Bronchial epithelial cell (primary cell): ENCODE data around the gene RNF220. TPM values are rescaled to one million over a fixed set of nuclear protein-coding genes. Genes with fewer than 3 reads are reported as not detected.
"Not testable (repeated sequence)": the region's sequence is repeated elsewhere in the genome, so short reads cannot be mapped to it uniquely, and the experiment has no call there.

Experiments
- DNase-seq: peaks from one replicate; pipeline ENCODE4 v3.0.0-alpha.2; 2010; ENCODE audit warnings: low read depth
- FAIRE-seq: peaks from 2 replicates; lab custom pipeline; 2011; peaks lifted over from hg19 to GRCh38; lab: Jason Lieb, UNC
- H3K27me3 ChIP-seq: 2 replicates; pipeline ENCODE4 v1.5.1; 2011; ENCODE audit warnings: low read length; ENCODE audit not compliant: control insufficient read depth, insufficient read depth
- H3K36me3 ChIP-seq: 2 replicates; pipeline ENCODE4 v1.5.1; 2011; ENCODE audit warnings: low read length; ENCODE audit not compliant: control insufficient read depth, insufficient read depth
- H3K4me3 ChIP-seq: 2 replicates; pipeline ENCODE4 v1.5.1; 2011; ENCODE audit warnings: mild to moderate bottlenecking, low read depth, low read length, control low read depth
- total RNA-seq: library from RNA; depleted of rRNA; stranded (reverse); fragments of >200 nt; gene quantifications from 2 replicates; pipeline ENCODE4 v1.2.1, GENCODE V29; 2014
- TF ChIP-seq, protein P1 (sequence below): IDR thresholded peaks from 2 replicates; pipeline ENCODE4 v1.5.1; 2011; ENCODE audit warnings: mild to moderate bottlenecking, moderate library complexity, low read length, control low read depth, inconsistent platforms; ENCODE audit not compliant: insufficient read depth, severe bottlenecking

The RNF220 gene
- total RNA-seq, 1 donor from 2014 or later, result 94.5 TPM

DNA sequence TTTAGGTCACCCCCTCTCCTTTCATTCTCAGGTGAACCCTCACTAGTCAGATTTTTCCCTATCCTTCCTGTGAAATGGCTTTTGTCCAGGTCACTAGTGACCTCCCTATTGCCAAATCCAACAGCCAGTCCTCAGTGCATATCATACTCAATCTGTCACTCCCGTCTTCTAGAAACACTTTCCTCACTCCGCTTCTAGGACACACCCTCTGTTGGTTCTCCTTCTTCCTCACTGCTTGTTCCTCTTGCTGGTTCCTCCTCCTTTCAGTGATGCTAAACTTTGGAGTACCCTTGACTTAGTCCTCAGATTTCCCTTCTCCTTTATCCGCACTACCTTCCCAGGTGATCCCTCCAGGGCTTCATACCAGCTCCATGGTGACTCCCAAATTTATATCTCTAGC, 94.3 kb downstream of the RNF220 start:
- FAIRE-seq (peak; percentile 91), DNase-seq (no peak)
- TF ChIP-seq, protein P1, sequence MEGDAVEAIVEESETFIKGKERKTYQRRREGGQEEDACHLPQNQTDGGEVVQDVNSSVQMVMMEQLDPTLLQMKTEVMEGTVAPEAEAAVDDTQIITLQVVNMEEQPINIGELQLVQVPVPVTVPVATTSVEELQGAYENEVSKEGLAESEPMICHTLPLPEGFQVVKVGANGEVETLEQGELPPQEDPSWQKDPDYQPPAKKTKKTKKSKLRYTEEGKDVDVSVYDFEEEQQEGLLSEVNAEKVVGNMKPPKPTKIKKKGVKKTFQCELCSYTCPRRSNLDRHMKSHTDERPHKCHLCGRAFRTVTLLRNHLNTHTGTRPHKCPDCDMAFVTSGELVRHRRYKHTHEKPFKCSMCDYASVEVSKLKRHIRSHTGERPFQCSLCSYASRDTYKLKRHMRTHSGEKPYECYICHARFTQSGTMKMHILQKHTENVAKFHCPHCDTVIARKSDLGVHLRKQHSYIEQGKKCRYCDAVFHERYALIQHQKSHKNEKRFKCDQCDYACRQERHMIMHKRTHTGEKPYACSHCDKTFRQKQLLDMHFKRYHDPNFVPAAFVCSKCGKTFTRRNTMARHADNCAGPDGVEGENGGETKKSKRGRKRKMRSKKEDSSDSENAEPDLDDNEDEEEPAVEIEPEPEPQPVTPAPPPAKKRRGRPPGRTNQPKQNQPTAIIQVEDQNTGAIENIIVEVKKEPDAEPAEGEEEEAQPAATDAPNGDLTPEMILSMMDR, result no peak
- Histone ChIP-seq H3K36me3 (no peaks in the 10 kb centered on the region), H3K4me3 (no peak overlapping the region), H3K27me3 (peaks cover 21% of the 10 kb centered on the region)

DNA sequence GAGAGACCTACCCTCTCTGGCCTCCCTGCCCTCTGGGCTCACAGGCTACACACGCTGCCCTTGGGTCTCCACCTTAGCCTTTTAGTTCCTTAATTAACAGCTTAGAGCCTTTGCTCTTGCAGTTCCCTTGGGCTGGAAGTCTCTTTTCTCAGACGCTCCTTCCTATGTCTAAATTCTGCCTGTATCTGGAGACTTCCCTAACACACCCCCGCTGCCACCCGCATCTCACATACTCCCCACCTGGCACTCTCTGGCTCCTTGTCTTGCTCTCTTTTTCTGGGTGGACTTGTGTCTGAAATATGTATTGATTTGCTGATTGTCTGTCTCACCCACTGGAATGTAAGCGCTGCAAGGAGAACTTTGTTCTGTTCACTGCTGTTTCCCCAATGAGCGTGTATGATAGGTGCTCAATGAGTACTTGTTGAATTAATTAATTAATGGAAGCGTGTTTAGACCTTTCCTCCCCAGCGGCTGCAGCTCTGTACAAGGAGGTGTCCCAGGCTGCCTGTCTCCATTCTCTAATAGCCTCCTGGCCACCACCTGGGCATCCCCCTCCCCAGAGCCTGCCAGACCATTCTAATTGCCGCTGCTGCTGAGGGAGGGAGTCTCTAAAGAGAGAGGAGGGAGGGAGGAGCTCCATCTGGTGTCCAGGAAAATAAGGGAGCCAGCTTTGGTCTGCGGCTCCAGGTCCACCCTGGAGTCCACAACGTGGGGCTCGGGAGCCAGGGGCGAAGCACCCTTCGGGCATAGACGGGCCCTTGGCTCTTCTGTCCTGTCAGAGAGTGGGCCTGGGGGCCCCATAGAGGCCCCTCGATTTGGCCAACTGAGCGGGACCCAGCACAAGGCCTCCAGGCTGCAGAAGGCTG, 95.4 kb downstream of the RNF220 start:
- DNase-seq, result no peak
- no peak for FAIRE-seq
- Histone ChIP-seq H3K27me3 (peaks cover 21% of the 10 kb centered on the region), H3K4me3 (no peak overlapping the region), H3K36me3 (no peaks in the 10 kb centered on the region)
- TF ChIP-seq, protein P1, result peak; percentile 30

DNA sequence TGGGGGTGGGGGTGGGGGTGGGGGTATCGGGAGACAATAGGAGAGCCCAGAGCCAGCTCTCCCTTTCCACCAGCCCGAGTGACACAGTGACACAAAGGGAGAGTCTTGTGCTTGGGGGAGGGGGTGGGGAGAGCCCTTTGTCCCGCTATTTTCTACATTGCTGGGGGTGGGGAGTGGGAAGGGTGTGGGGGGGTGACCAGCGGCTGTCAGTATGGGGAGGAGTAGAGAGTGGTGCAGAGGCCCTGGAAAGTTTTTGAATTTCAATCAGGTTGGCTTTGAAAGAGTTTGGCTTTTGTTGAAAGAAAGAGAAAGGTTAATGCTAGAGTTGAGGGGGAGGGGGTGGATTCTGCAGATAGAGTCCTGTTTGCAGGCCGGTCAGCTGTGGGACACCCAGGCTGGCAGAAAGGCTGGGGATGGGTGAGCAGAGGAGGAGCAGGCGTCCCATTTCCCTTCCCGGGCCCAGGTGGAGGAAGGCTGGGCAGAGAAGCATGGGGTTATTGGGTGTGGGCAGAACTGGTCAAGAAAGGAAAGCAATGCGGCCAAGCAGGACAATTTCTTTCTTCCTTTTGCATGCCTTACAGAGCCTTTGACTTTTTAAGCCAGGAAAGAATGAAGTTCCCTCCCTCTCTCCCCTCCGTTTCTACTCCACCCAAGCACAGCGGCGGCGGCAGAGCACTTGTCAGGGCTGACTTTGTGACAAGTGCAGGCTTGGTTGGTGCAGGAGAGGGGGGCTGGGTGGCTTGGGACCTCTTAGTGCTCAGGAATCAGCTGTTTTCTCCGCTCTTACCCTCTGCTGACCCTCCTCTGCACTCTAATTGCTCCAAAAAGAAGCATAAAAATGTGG, 96.2 kb downstream of the RNF220 start:
- H3K36me3 ChIP-seq, result no peaks in the 10 kb centered on the region
- peaks cover 21% of the 10 kb centered on the region for H3K27me3 ChIP-seq
- no peak for DNase-seq
- TF ChIP-seq, protein P1, result no peak
- FAIRE-seq, result no peak
- H3K4me3 ChIP-seq, result no peak overlapping the region

DNA sequence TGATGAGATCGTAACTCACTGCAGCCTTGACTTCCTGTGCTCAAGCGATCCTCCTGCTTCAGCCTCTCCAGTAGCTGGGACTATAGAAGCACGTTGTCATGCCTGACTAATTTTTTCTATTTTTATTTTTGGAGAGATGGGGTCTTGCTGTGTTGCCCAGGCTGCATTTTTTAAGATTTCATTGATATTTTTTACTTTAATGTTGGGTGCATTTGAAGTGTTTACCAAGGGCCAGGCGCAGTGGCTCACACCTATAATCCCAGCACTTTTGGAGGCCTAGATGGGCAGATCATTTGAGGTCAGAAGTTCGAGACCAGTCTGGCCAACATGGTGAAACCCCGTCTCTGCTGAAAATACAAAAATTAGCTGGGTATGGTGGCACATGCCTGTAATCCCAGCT, 97.8 kb downstream of the RNF220 start:
- H3K36me3 ChIP-seq, DNase-seq, H3K4me3 ChIP-seq, FAIRE-seq: not testable (repeated sequence)
- peaks cover 15% of the 10 kb centered on the region for H3K27me3 ChIP-seq

DNA sequence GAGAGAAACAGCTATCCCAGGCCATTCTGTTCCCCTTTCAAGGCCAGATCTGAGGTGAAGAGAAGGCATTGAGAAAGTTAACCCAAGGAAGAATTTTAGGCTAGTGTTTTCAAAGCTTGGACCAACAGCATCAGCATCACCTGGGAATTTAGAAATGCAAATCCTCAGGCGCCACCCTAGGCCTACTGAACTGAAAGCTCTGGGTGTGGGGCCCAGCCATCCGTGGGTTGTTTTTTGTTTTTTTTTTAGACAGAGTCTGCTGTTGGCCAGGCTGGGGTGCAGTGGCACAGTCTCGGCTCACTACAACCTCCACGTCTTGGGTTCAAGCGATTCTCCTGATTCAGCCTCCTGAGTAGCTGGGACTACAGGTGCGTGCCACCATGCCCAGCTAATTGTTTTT, 98.6 kb downstream of the RNF220 start:
- FAIRE-seq, result no peak
- no peaks in the 10 kb centered on the region for H3K36me3 ChIP-seq
- no peak overlapping the region for H3K4me3 ChIP-seq
- peaks cover 13% of the 10 kb centered on the region for H3K27me3 ChIP-seq
- TF ChIP-seq, protein P1, result no peak
- no peak for DNase-seq
